Muscle of leg (tissue), 11 donors: ENCODE measurements around the gene SRSF12. TPM values are rescaled to one million over a fixed set of nuclear protein-coding genes. Genes with fewer than 3 reads are reported as not detected.

ENCODE experiments used
- DNase-seq: peaks from one replicate; pipeline ENCODE4 v3.0.0; 2013
- H3K27ac ChIP-seq: one replicate; pipeline ENCODE4 v1.5.1; 2013; ENCODE audit warnings: mild to moderate bottlenecking, low read length, control low read depth
- H3K27me3 ChIP-seq: one replicate; pipeline ENCODE4 v1.6.1; 2013; ENCODE audit warnings: low read length; ENCODE audit not compliant: control insufficient read depth, insufficient read depth
- H3K36me3 ChIP-seq: one replicate; pipeline ENCODE4 v1.6.1; 2013; ENCODE audit warnings: low read length; ENCODE audit not compliant: control insufficient read depth, insufficient read depth
- H3K4me1 ChIP-seq: one replicate; pipeline ENCODE4 v1.6.1; 2013; ENCODE audit warnings: low read length; ENCODE audit not compliant: control insufficient read depth, insufficient read depth
- H3K4me3 ChIP-seq: one replicate; pipeline ENCODE4 v1.5.1; 2013; ENCODE audit warnings: low read length, control low read depth
- H3K9me3 ChIP-seq: replicated peaks from 2 replicates; pipeline ENCODE4 v1.6.1; 2013; ENCODE audit warnings: low read depth, low read length; ENCODE audit not compliant: control insufficient read depth
- WGBS: methylation state at CpG from one replicate; pipeline ENCODE4 v1.1.5; 2013; ENCODE audit warnings: missing lambda C conversion rate; ENCODE audit not compliant: insufficient coverage; 5-methylcytosine and 5-hydroxymethylcytosine counted together
- polyA plus RNA-seq, 8 donors: library from polyadenylated mRNA; unstranded; fragments of 120-200 nt; gene quantifications; one replicate each; pipeline versions ENCODE4 v1.2.1 to v1.2.3, GENCODE V29; 2013; ENCODE audit warnings: inconsistent platforms in 1 of 8, low replicate concordance in 1 of 8; ENCODE audit not compliant: insufficient read length in 8 of 8, insufficient read depth in 1 of 8
- total RNA-seq: library from RNA; stranded (reverse); fragments of 120-200 nt; gene quantifications from one replicate; pipeline ENCODE4 v1.2.4, GENCODE V29; 2013

Gene SRSF12
- total and polyA plus RNA-seq, 9 donors: 2.8 to 5.4 (median 4.0) TPM

GRCh38 chr6:89058627-89059026 is 59.2 kb downstream of the SRSF12 start:
- WGBS: 34% methylated on average over 3 of the region's 5 CpGs
- no peaks in the 10 kb centered on the region for H3K4me1 ChIP-seq

GRCh38 chr6:89057759-89058158 is 60.1 kb downstream of the SRSF12 start:
- no peaks in the 10 kb centered on the region for H3K9me3 ChIP-seq
- no peak overlapping the region for H3K4me3 ChIP-seq
- no peaks in the 10 kb centered on the region for H3K36me3 ChIP-seq
- no CpG with 5 or more reads among the region's 2 CpGs for WGBS
- DNase-seq: no peak
- H3K27ac ChIP-seq: no peak overlapping the region
- H3K4me1 ChIP-seq: no peaks in the 10 kb centered on the region
- no peaks in the 10 kb centered on the region for H3K27me3 ChIP-seq

More at GRCh38 chr6:89058627-89059026, 59.2 kb downstream of the SRSF12 start:
- Histone ChIP-seq H3K27me3 (no peaks in the 10 kb centered on the region), H3K9me3 (no peaks in the 10 kb centered on the region), H3K36me3 (no peaks in the 10 kb centered on the region), H3K27ac (no peak overlapping the region), H3K4me3 (no peak overlapping the region)
- DNase-seq: no peak

GRCh38 chr6:89054208-89054607 is 63.7 kb downstream of the SRSF12 start:
- Histone ChIP-seq H3K27me3 (no peaks in the 10 kb centered on the region), H3K4me3 (no peak overlapping the region), H3K9me3 (no peaks in the 10 kb centered on the region), H3K27ac (no peak overlapping the region), H3K36me3 (no peaks in the 10 kb centered on the region), H3K4me1 (peaks cover 10% of the 10 kb centered on the region)
- no peak for DNase-seq
- no CpG with 5 or more reads among the region's 4 CpGs for WGBS

- H3K9me3 ChIP-seq: no peaks in the 10 kb centered on the region
- H3K27me3 ChIP-seq: no peaks in the 10 kb centered on the region
- H3K4me3 ChIP-seq: no peak overlapping the region
- no peak overlapping the region for H3K27ac ChIP-seq
- H3K4me1 ChIP-seq: peaks cover 12% of the 10 kb centered on the region
- WGBS: 86% methylated on average over 1 of the region's 3 CpGs
- no peaks in the 10 kb centered on the region for H3K36me3 ChIP-seq
- no peak for DNase-seq
Measured at GRCh38 chr6:89051676-89052075, 66.2 kb downstream of the SRSF12 start.

- no CpG with 5 or more reads among the region's 3 CpGs for WGBS
- no peaks in the 10 kb centered on the region for H3K27me3 ChIP-seq
Measured at GRCh38 chr6:89050697-89051096, 67.2 kb downstream of the SRSF12 start.

GRCh38 chr6:89050155-89050554 is 67.7 kb downstream of the SRSF12 start:
- WGBS: 23% methylated on average over 3 of the region's 3 CpGs
- H3K27ac ChIP-seq: peak overlapping the region; percentile 6
- H3K9me3 ChIP-seq: no peaks in the 10 kb centered on the region
- no peaks in the 10 kb centered on the region for H3K27me3 ChIP-seq
- H3K36me3 ChIP-seq: no peaks in the 10 kb centered on the region
- H3K4me3 ChIP-seq: no peak overlapping the region
- peak; percentile 90 for DNase-seq
- peaks cover 12% of the 10 kb centered on the region for H3K4me1 ChIP-seq

More at GRCh38 chr6:89050697-89051096, 67.2 kb downstream of the SRSF12 start:
- H3K4me3 ChIP-seq: no peak overlapping the region
- no peaks in the 10 kb centered on the region for H3K9me3 ChIP-seq
- H3K4me1 ChIP-seq: peaks cover 12% of the 10 kb centered on the region
- DNase-seq: no peak
- H3K36me3 ChIP-seq: no peaks in the 10 kb centered on the region
- peak overlapping the region; percentile 6 for H3K27ac ChIP-seq

GRCh38 chr6:89048985-89049384 is 68.9 kb downstream of the SRSF12 start:
- no CpG with 5 or more reads among the region's 1 CpG for WGBS
- peak; percentile 77 for DNase-seq
- Histone ChIP-seq H3K27ac (no peak overlapping the region), H3K9me3 (no peaks in the 10 kb centered on the region), H3K4me1 (peaks cover 12% of the 10 kb centered on the region), H3K36me3 (no peaks in the 10 kb centered on the region), H3K27me3 (no peaks in the 10 kb centered on the region), H3K4me3 (no peak overlapping the region)

- H3K4me1 ChIP-seq: peaks cover 12% of the 10 kb centered on the region
Measured at GRCh38 chr6:89048288-89048923, 69.5 kb downstream of the SRSF12 start.

GRCh38 chr6:89047473-89047872 is 70.4 kb downstream of the SRSF12 start:
- Histone ChIP-seq H3K4me1 (peaks cover 12% of the 10 kb centered on the region), H3K4me3 (no peak overlapping the region), H3K27ac (no peak overlapping the region), H3K27me3 (no peaks in the 10 kb centered on the region), H3K36me3 (no peaks in the 10 kb centered on the region), H3K9me3 (no peaks in the 10 kb centered on the region)
- no peak for DNase-seq
- 44% methylated on average over 2 of the region's 4 CpGs for WGBS

More at GRCh38 chr6:89048288-89048923, 69.5 kb downstream of the SRSF12 start:
- H3K27me3 ChIP-seq: no peaks in the 10 kb centered on the region
- no CpG with 5 or more reads among the region's 3 CpGs for WGBS
- DNase-seq: no peak
- H3K4me3 ChIP-seq: no peak overlapping the region
- H3K9me3 ChIP-seq: no peaks in the 10 kb centered on the region
- no peak overlapping the region for H3K27ac ChIP-seq
- no peaks in the 10 kb centered on the region for H3K36me3 ChIP-seq
